Measurements from ENCODE around the gene MUC22.
"Not testable (repeated sequence)": the region's sequence is repeated elsewhere in the genome, so short reads cannot be mapped to it uniquely, and the experiment has no call there.

MUC22 gene

GRCh38 chr6:31010393-31011060 lies at the start of gene MUC22:
Gene MUC22, plus strand, starts transcription at chr6:31010474. Its CDS starts 233 bp downstream, at chr6:31010707.
- peak; percentile 3 to 11 for DNase-seq (ENCODE audit: low read depth in 2 of 2)

- no peak for DNase-seq (ENCODE audit: low read depth in 2 of 2)
Observed at GRCh38 chr6:30960907-30961673, 49.2 kb upstream of the MUC22 start.

GRCh38 chr6:30962716-30963115 lies 47.6 kb upstream of the MUC22 start:
- no peak for DNase-seq (ENCODE audit: low read depth in 2 of 2)

GRCh38 chr6:30963641-30964040 lies 46.6 kb upstream of the MUC22 start:
- no peak for DNase-seq (ENCODE audit: low read depth in 2 of 2)

GRCh38 chr6:30964075-30964474 lies 46.2 kb upstream of the MUC22 start:
- no peak for DNase-seq (ENCODE audit: low read depth in 2 of 2)

DNA sequence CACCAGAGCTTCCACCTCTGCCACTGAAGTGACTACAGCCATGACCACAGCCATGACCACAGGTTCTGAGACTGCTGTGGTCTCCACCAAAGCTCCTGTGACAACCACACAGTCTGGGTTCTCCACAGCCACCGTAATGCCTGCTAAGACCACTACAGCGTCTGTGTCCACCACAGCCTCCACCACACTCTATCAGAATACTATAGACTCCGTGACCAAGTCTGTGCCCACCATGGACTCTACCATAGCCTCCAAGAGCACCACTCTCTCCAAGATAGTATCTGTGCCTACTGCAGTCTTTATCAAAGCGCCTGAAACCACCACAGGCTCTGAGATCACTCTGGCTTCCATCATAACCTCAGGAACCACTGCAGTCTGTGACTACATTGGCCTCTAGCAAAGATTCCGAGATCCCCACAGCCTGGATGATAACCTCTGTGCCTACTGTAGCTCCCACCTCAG lies 45.1 kb upstream of the MUC22 start:
- no peak for DNase-seq (ENCODE audit: low read depth in 2 of 2)

- no peak for DNase-seq (ENCODE audit: low read depth in 2 of 2)
Observed at GRCh38 chr6:30966154-30966553, 44.1 kb upstream of the MUC22 start.

DNA sequence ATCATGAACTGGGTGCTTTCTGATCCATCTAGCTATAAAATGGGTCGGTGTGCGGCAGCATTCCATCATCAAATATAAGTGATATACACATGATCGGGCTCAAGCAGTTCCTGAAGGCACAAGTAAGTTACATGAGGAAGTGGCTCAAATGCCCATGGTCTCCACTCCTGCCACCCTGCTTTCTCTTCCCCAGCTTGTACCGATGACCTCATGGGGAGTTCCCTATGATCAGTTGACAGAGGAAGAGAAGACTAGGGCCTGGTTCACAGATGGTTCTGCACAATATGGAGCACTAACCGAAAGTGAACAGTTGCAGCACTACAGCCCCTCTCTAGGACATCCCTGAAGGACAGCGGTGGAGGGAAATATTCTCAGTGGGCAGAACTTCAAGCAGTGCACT lies 41.1 kb upstream of the MUC22 start:
- not testable (repeated sequence) for DNase-seq (ENCODE audit: low read depth in 2 of 2)

DNA sequence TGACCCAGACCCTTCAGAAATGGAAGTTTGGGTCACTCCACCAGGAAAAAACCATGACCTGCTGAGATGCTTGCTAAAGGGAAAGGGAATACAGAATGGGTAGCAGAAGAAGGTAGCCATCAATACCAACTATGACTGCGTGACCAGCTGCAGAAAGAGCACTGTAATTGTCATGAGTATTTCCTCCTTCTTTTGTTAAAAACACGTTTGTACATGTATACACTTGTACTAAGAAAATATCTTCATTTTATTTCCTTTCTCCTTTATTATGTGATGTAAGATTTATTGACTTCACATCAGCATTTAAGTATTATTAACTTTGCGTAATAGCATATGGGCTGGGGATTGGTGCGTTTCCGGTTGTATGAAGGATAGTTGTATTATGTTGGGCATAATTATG lies 39.3 kb upstream of the MUC22 start:
- DNase-seq (ENCODE audit: low read depth in 2 of 2) = no peak

DNA sequence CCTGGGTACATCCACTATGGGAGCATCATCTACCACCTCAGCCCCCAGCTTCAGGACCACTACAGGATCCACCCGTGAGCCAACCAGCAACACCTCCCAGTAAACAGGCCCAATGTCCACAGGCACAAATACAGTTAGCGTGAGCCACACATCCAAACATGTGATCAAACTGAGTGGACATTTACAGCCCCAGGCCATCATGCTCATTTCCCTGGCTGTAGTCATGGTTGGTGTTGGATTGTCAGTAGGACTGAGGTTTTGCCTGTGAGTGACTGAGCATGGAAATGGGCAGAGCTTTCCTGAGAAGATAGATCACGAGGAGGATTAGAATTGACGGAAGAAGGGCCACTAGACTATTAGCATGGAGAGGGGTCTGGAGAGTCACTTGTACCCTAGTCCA lies 37.5 kb upstream of the MUC22 start:
- no peak for DNase-seq (ENCODE audit: low read depth in 2 of 2)

- no peak for DNase-seq (ENCODE audit: low read depth in 2 of 2)
Observed at GRCh38 chr6:30974490-30975252, 35.6 kb upstream of the MUC22 start.

DNA sequence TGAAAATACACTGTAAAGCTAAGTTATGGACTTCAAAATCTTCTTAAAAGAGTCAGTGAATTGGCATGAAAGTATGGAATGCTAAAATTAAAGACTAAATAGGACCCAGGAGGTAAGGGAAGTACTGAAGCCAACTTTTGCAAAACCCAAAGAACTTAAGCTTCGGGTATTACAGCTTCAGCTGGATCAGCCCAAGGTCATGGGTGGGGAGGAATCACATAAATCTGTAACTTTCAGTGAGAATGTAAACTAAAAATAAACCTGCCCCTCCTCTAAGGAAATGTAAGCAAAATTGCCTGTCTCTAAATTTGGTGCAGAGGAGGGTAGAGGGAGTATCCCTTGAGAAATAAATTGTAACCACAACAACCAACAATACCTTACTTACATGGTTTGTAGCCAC lies 31.1 kb upstream of the MUC22 start:
- DNase-seq (ENCODE audit: low read depth in 2 of 2) = no peak

DNA sequence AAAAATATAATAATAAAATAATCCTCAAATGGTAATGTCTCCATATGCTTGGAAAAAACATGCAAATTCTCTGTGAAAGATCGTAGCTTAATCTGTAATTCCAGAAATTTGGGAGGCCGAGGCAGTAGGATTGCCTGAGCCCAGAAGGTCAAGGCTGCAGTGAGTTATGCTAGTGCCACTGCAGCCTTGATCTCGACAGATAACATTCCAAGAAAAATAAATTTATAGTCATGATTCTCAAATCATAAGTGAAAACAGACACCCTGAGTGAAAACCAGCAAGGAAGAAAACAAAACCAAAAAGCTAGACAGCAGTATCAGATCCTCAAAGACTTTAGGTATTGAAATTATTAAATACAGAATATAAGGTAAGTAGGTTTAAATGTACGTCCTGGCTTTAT lies 30.6 kb upstream of the MUC22 start:
- DNase-seq (ENCODE audit: low read depth in 2 of 2) = no peak

DNA sequence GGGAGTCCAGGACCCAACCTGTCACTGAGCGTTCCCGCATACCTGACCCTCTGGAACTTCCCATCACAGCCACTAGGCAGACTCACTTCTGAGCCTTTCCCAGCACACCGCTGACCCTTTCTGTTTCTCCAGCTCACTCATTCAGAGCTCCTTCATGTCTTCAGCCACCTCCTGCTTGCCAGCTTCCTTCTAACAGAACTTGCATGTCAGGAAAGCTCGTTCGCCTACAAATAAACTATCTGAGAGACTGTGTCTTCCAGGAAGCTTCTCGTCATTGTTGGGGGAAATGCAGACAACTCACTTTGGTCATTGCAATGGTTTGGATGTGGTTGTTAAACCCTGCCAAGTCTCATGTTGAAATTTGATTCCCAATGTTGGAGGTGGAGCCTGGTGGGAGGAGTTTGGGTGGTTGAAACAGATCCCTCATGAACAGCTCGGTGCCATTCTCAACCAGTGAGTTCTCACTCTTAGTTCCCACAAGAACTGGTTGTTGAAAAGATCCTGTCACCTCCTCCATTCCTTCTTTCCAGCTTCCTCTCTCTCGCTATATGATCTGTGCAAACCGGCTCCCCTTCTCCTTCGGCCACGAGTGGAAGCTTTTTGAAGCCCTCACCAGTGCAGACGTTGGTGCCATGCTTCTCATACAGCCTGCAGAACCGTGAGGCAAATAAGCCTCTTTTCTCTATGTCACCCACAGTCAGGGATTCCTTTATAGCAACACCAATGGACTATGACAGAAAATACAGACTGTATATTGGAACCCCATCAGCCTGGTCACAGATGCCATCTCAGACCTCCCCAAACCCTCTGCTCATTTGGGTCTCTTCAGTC lies 28.1 kb upstream of the MUC22 start:
- DNase-seq (ENCODE audit: low read depth in 2 of 2) = no peak

- no peak for DNase-seq (ENCODE audit: low read depth in 2 of 2)
Observed at GRCh38 chr6:30983439-30983838, 26.8 kb upstream of the MUC22 start, which contains the start of gene MUC21. Gene MUC21, plus strand, starts transcription at chr6:30983718. Its CDS starts 241 bp downstream, at chr6:30983959.

DNA sequence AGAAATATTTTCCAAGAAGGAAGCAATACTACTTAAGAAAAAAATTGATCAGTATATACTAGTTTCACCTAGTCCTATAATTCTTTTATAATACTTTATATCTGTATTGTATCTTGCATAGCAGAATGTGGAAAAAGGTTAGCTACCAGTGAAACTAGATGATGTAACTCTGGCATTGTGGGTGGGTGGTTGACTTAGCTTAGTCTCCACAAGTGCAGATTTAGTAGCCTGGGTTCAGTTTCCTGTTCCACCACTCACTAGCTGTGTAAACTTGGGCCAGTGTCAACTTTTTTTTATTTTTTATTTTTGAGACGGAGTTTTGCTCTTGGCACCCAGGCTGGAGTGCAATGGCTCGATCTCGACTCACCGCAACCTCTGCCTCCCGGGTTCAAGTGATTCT lies 24.8 kb upstream of the MUC22 start:
- no peak for DNase-seq (ENCODE audit: low read depth in 2 of 2)

GRCh38 chr6:30987304-30987703 lies 23.0 kb upstream of the MUC22 start:
- no peak for DNase-seq (ENCODE audit: low read depth in 2 of 2)

- DNase-seq (ENCODE audit: low read depth in 2 of 2) = no peak
Observed at GRCh38 chr6:30988209-30988825, 22.0 kb upstream of the MUC22 start.

DNA sequence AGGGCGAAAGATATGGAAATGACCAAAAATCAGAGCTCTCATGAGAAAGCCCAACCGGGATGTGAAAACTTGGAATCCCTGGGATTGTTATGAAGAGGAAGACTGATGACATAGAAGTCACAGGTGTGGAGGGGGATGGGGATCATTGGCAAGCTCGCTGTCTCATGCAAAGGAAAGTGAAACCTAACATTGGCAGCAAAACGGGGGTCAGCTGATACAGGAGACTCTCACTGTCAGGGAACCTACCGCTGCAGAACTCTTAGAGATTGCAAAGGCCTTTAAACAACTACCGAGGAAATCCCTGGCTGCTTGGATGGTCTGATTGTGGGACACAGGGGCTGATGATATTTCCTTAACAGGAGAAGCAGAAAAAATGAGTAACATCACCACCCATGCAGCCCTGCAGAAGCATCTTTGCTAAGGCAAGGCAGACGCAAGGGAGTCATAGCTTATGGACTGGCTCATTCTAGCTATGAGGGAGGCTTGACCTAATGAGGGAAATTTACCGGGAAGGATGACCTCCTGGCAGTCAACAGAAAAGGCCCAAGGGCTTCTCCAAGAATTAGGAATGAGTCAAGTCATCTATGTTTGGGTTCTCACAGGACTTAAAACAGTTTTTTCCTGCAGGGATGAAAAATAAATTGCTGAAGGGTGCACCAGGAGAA lies 19.7 kb upstream of the MUC22 start:
- no peak for DNase-seq (ENCODE audit: low read depth in 2 of 2)

- no peak for DNase-seq (ENCODE audit: low read depth in 2 of 2)
Observed at GRCh38 chr6:30991891-30992290, 18.4 kb upstream of the MUC22 start.

GRCh38 chr6:30997301-30997700 lies 13.0 kb upstream of the MUC22 start:
- DNase-seq (ENCODE audit: low read depth in 2 of 2) = no peak

Data from stimulated activated CD4-positive, alpha-beta T cell treated with anti-CD3 and anti-CD28 coated beads, Interleukin-12 subunit alpha, Interleukin-12 subunit beta, amount 100 ng/mL, for 24 hours (primary cell).